Ovary (tissue), 3 donors: ENCODE measurements around the gene HCAR1.

Source experiments
- CTCF ChIP-seq, 3 donors: fragments of 450-650 bp in 2 of 3; fragments of 200-600 bp in 1 of 3; IDR thresholded peaks; one replicate each; pipeline versions ENCODE4 v1.5.1 to v1.8.0; 2016 to 2022; ENCODE audit warnings: antibody characterized with exemption in 3 of 3, mild to moderate bottlenecking in 1 of 3
- EP300 ChIP-seq: sonication (generic); formaldehyde crosslinking; IDR thresholded peaks from one replicate; pipeline ENCODE4 v1.6.1; 2017; ENCODE audit warnings: antibody characterized with exemption
- POLR2A ChIP-seq: fragments of 450-650 bp; IDR thresholded peaks from one replicate; pipeline ENCODE4 v1.6.1; 2017; ENCODE audit warnings: antibody characterized with exemption, mild to moderate bottlenecking, moderate library complexity
- donor health status: DM: no; HTN: no; CAD: no.

DNA sequence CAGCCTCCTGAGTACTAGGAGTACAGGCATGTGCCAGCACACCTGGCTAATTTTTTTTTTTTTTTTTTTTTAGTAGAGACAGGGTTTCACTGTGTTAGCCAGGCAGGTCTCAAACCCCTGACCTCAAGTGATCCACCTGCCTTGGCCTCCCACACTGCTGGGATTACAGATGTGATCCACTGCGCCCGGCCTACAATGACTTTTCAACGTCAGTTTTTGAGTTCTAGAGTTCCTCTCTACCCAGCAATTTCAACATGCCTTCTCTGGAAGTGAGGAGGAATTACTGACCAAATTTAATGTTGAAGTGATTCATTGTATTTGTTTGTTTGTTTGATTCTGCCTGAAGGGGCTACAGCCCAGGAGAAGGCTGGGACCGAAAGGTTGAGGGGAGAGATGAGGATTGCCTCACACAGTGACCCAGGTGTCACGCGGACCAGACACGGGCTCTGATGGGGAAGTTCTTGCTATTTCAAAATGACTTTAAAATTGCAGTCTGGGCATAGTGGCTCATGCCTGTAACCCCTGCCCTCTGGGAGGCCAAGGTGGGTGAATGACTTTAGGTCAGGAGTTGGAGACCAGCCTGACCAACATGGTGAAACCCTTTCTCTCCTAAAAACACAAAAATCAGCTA lies 13.4 kb upstream of the HCAR1 start:
- no peak for TF ChIP-seq POLR2A
- no peak for TF ChIP-seq CTCF (IDR thresholded peaks at IDR 0.05)
- TF ChIP-seq EP300, result no peak
